Putamen (tissue), 1 donor: ENCODE measurements around the gene METTL14.

Source experiments
- DNase-seq: peaks from one replicate; pipeline ENCODE4 v3.0.0-alpha.2; 2016; ENCODE audit warnings: low spot score

METTL14 gene

GRCh38 chr4:118734491-118735205 is 49.5 kb downstream of the METTL14 start:
- DNase-seq: no peak

GRCh38 chr4:118736900-118737299 is 51.7 kb downstream of the METTL14 start:
- no peak for DNase-seq

DNA sequence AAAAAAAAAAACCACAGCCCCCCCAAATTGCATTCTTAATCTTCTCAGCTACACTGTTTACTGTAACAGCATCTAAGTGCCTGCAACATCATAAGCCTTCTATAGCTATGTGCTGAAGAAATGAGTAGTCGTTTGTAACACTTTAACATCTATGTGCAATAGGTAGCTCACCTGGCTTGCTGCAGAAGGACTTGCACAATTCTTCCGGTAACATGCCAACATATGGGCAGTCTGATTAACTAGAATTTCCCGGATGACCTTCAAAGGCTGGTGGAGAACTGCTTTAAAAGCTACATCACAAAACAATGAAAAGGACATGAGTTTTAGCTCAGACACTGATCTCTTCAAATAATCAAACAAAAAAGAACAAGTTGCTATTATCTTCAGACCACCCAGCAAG is 52.9 kb downstream of the METTL14 start:
- DNase-seq: no peak

DNA sequence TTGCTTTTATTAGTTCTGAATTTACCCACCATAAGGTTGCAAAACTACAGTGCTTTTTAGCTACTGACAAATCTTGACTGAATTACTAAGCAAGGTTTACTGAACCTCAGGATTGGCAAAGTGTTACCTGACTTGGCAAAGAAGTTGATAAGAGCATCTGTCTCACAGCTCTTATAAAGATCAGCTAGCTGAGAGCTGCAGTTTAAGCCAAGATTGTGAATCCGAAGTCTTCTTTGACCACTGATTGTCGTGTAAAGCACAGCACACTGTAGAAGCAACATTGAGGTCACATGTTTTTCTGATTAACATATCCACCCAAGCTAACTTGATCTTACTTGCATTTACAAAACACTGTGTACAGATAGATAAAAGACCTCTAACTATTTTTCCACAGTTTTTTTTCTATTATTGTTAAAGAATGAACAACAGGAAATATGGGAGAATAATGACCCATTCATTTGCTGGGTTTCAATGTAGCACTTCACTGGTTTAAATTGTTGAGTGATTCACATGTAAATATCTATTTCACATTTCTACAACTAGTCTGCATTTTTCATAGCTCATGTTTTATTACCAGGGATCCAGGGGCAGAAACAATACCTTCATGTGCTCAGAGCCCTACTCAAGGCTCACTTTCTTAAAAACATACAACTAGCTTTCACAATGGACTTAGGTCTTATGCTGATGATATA is 54.0 kb downstream of the METTL14 start:
- DNase-seq: no peak

- DNase-seq: no peak
Measured at GRCh38 chr4:118740869-118741268, 55.7 kb downstream of the METTL14 start.

- DNase-seq: no peak
Measured at GRCh38 chr4:118741301-118741855, 56.2 kb downstream of the METTL14 start.

GRCh38 chr4:118742050-118742449 is 56.9 kb downstream of the METTL14 start:
- no peak for DNase-seq

DNA sequence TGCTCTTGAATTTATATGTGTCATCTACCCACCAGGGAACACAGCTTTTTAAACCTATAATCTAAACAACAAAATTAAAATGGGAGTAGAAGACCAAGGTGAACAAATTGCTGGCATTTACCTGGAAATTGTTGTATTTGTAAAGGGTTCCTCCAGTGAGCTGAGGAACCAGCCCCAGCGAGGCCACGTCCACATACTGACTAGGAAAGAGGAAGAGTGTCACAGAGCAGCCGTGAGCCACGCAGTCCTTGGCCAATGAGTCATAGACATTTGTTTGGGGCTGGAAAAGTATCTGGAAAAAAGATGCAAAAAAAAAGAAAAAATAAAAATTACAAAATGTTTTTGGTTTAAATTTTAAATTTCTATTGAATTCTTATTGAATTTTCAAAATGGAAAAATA is 58.7 kb downstream of the METTL14 start:
- DNase-seq: no peak

- DNase-seq: no peak
Measured at GRCh38 chr4:118745357-118745756, 60.2 kb downstream of the METTL14 start.

- no peak for DNase-seq
Measured at GRCh38 chr4:118746251-118746919, 61.2 kb downstream of the METTL14 start.

- DNase-seq: no peak
Measured at GRCh38 chr4:118749347-118749988, 64.3 kb downstream of the METTL14 start.

DNA sequence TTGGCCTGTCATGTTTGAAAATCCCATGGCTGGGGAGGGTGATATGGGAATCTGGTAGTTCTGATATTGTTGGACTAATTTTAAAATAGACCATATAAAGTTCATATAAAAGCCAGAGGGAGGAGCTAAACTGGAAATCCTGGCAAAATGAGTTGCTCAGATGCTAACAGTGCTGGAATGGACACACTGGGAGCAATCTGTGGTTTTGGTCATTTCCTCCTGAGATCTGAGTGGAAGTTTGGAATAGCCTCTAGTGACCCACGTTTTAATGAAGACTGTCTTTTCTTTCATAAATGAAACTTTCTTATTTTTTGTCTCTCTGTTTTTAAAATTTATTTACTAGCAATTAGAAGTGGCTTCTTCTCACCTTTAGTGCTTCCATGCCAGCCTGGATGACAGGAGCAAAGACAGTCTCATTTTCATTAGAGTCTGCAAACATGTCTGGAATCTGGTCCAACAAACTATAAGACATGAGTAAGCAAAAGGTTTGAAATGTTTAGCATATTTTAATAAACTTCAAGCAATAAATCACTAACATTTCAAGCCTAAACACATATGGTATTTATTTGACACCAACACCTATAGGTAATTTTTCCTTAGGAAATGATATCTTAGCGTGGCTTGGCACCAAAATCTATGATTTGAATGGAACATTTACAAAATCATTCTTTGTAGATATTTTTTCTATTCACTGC is 66.6 kb downstream of the METTL14 start:
- DNase-seq: no peak

GRCh38 chr4:118752551-118752950 is 67.4 kb downstream of the METTL14 start:
- DNase-seq: no peak

GRCh38 chr4:118753096-118753495 is 67.9 kb downstream of the METTL14 start:
- no peak for DNase-seq

GRCh38 chr4:118753685-118754084 is 68.5 kb downstream of the METTL14 start:
- DNase-seq: no peak

GRCh38 chr4:118754890-118755289 is 69.7 kb downstream of the METTL14 start:
- DNase-seq: no peak

DNA sequence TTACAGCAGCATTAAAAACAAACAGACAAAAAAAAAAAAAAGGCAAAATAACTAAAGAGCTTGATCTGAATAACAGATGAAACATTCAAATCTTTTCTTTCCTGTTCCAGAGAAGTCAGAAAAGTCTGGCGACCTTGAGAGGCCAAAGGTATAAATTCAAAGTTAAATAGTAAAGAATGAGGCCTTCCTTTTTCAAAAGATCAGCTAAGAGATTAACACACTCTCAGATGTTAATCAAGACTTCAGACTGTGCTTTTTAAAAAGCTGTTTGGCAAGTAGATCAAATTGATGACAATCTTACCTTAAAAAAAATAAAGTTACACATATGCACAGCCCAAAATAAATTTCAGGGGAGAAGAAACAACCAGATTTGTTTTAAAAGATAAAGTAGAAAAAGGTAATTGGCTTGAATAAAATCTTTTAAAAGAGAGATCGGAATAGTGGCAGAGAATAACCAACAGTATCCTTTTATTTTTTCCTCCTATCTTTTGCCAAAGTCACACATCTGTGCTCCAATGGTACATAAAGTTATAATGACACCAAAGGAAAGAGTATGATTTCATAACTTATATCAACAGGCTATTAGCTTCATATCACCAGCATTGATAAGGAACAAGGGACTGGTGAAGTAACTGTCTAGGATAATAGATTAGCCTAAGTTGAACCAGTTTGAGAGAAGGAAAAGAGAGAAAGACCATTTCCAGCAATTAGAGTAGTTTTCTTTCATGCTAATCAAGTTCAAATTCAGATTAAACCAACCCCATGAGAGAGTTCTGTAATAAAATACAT is 70.4 kb downstream of the METTL14 start:
- DNase-seq: no peak

DNA sequence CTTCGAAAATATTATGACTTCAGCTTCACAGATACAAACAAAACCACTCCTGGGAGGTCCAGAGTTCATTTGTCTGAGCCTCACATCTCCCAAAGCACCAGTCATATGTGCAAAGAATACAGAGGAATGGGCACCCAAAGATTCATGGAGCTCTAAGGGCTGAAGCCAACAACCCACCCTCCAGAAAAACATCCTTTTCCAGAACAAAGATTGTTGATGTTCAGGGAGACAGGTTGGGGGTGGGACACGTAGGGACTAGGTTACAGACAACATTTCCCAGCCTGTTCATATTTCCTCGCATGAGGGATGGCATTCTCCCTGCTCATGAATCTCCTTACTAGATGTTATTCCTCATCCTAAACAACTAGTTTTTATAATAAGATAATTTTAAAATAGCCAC is 71.2 kb downstream of the METTL14 start:
- no peak for DNase-seq

GRCh38 chr4:118756958-118757357 is 71.8 kb downstream of the METTL14 start:
- no peak for DNase-seq

GRCh38 chr4:118757761-118758251 is 72.6 kb downstream of the METTL14 start:
- DNase-seq: no peak

DNA sequence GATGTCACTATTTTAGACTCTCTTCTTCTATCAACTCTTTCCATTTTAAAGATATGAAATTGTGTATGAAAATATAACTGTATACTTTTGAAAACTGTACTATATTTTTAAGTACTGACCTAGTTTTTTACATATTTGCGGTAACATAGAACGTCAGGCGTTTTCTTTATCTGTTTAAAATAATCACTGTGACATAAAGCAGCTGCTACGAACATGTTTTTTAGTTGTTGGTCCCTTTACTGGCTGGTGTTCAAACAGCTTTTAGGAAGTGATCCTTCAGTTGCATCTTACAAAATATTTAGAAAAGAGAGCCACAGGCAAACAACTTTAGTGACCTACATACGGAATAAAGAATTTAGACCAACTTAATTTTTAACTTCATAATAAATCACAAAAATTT is 73.1 kb downstream of the METTL14 start:
- DNase-seq: no peak
